HepG2 (cell line): ENCODE data around the gene DPT. TPM values are rescaled to one million over a fixed set of nuclear protein-coding genes. Genes with fewer than 3 reads are reported as not detected.

Experiments
- CREB1 ChIP-seq, 2 experiments: fragments of 450-650 bp in 1 of 2; IDR thresholded peaks; 2 replicates each; pipeline ENCODE4 v1.6.1; 2016 to 2017; ENCODE audit warnings: control low read depth in 1 of 2, mild to moderate bottlenecking in 1 of 2, missing compliant biosample characterization in 1 of 2, missing genetic modification characterization in 1 of 2
- FOXK1 ChIP-seq: sonication (generic); formaldehyde crosslinking; IDR thresholded peaks from 2 replicates; pipeline ENCODE4 v1.4.0; 2020; ENCODE audit warnings: low read depth, missing genetic modification reagents, borderline replicate concordance
- HHEX ChIP-seq: IDR thresholded peaks from 2 replicates; pipeline ENCODE4 v1.6.1; 2016; ENCODE audit warnings: control low read depth
- HOXA9 ChIP-seq: sonication (generic); formaldehyde crosslinking; IDR thresholded peaks from 2 replicates; pipeline ENCODE4 v1.8.1; 2022; ENCODE audit warnings: missing genetic modification reagents, mild to moderate bottlenecking, moderate library complexity, borderline replicate concordance
- JUN ChIP-seq: sonication (generic); formaldehyde crosslinking; IDR thresholded peaks from 2 replicates; pipeline ENCODE4 v1.4.0; 2020; ENCODE audit warnings: mild to moderate bottlenecking, missing genetic modification reagents
- MED13 ChIP-seq: sonication (generic); formaldehyde crosslinking; IDR thresholded peaks from 2 replicates; pipeline ENCODE4 v1.5.0; 2020; ENCODE audit warnings: missing genetic modification reagents
- PHB2 ChIP-seq: fragments of 450-650 bp; IDR thresholded peaks from 2 replicates; pipeline ENCODE4 v1.6.1; 2018; ENCODE audit not compliant: partially characterized antibody
- RARA ChIP-seq: IDR thresholded peaks from 2 replicates; pipeline ENCODE4 v1.6.1; 2016; ENCODE audit warnings: missing genetic modification reagents, missing compliant biosample characterization
- RXRB ChIP-seq: IDR thresholded peaks from 2 replicates; pipeline ENCODE4 v1.6.1; 2016; ENCODE audit warnings: borderline replicate concordance, missing genetic modification reagents, missing compliant biosample characterization
- SMC3 ChIP-seq: IDR thresholded peaks from 2 replicates; pipeline ENCODE4 v1.6.1; 2011; ENCODE audit warnings: low read length, improper control_type of control experiment
- SRSF1 ChIP-seq: fragments of 200-400 bp; formaldehyde crosslinking; optimal IDR thresholded peaks from 2 replicates; pipeline ENCODE3; 2017; ENCODE audit warnings: mild to moderate bottlenecking, low read depth, low read length, moderate library complexity
- ZBTB8A ChIP-seq: sonication (generic); formaldehyde crosslinking; IDR thresholded peaks from 2 replicates; pipeline ENCODE4 v1.4.0; 2020; ENCODE audit warnings: mild to moderate bottlenecking, low read depth, missing genetic modification reagents, borderline replicate concordance
- ZEB1 ChIP-seq: IDR thresholded peaks from 2 replicates; pipeline ENCODE4 v1.6.1; 2012; ENCODE audit warnings: mild to moderate bottlenecking, low read depth, inconsistent platforms; ENCODE audit not compliant: insufficient replicate concordance
- ZMYM4 ChIP-seq: sonication (generic); formaldehyde crosslinking; IDR thresholded peaks from 2 replicates; pipeline ENCODE4 v1.8.1; 2023; ENCODE audit warnings: mild to moderate bottlenecking, missing genetic modification reagents
- ZNF557 ChIP-seq: sonication (generic); formaldehyde crosslinking; IDR thresholded peaks from 2 replicates; pipeline ENCODE4 v1.4.0; 2020; ENCODE audit warnings: missing genetic modification reagents
- polyA plus RNA-seq, 8 experiments: library from polyadenylated mRNA; depleted of rRNA in 3 of 8; stranded (reverse) in 7 of 8; unstranded in 1 of 8; fragments of >200 nt; fragmentation: Illumina TruSeq in 4 of 8; extraction: Trizol in 4 of 8; gene quantifications; 2 replicates each; pipeline versions ENCODE4 v1.2.1 to v1.2.3, GENCODE V29; 2011 to 2016; ENCODE audit warnings: low read depth in 4 of 8, missing spikeins in 1 of 8, mixed read lengths in 1 of 8; ENCODE audit not compliant: insufficient read depth in 1 of 8
- total RNA-seq, 5 experiments: library from RNA; depleted of rRNA; stranded (reverse); fragments of >200 nt; fragmentation: Illumina TruSeq; extraction: Trizol; gene quantifications; 2 replicates each; pipeline ENCODE4 v1.2.3, GENCODE V29; 2016; ENCODE audit warnings: low read depth in 1 of 5
- TF ChIP-seq, protein P1 (sequence below): sonication (generic); formaldehyde crosslinking; conservative IDR thresholded peaks from 2 replicates; pipeline ENCODE4 v1.4.0; 2020; ENCODE audit warnings: missing genetic modification reagents
- TF ChIP-seq, protein P2 (sequence below): IDR thresholded peaks from 2 replicates; pipeline ENCODE4 v1.4.0; 2020; ENCODE audit warnings: mild to moderate bottlenecking, missing genetic modification reagents
- TF ChIP-seq, protein P3 (sequence below): sonication (generic); formaldehyde crosslinking; IDR thresholded peaks from 2 replicates; pipeline ENCODE4 v1.4.0; 2020; ENCODE audit warnings: low read depth, mild to moderate bottlenecking, missing genetic modification reagents
- TF ChIP-seq, protein P4 (sequence below): sonication (generic); formaldehyde crosslinking; IDR thresholded peaks from 2 replicates; pipeline ENCODE4 v1.4.0; 2020; ENCODE audit warnings: missing genetic modification reagents, borderline replicate concordance

DPT gene
- total and polyA plus RNA-seq, 2 of the 13 experiments (the other 11 are each of a cell fraction or from before 2014, with no cell fraction given): 0.04 TPM; not detected in 1

DNA sequence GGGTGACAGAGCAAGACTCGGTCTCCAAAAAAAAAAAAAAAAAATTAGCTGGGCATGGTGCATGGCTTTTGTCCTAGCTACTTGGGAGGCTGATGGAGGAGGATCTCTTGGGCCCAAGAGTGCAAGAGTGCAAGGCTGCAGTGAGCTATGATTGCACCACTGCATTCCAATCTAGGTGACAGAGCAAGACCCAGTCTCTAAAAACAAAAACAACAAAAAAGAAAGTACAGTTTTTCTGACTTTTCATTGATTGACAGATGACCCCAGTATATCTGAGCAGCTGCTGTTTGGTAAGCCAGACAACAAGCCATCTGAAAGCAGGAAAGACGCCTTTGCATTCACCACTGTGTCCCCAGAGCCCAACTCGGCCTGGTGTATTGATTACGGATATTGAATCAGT is 10.9 kb upstream of the DPT start (continued):
- no peak for TF ChIP-seq ZEB1
- TF ChIP-seq, protein P1, sequence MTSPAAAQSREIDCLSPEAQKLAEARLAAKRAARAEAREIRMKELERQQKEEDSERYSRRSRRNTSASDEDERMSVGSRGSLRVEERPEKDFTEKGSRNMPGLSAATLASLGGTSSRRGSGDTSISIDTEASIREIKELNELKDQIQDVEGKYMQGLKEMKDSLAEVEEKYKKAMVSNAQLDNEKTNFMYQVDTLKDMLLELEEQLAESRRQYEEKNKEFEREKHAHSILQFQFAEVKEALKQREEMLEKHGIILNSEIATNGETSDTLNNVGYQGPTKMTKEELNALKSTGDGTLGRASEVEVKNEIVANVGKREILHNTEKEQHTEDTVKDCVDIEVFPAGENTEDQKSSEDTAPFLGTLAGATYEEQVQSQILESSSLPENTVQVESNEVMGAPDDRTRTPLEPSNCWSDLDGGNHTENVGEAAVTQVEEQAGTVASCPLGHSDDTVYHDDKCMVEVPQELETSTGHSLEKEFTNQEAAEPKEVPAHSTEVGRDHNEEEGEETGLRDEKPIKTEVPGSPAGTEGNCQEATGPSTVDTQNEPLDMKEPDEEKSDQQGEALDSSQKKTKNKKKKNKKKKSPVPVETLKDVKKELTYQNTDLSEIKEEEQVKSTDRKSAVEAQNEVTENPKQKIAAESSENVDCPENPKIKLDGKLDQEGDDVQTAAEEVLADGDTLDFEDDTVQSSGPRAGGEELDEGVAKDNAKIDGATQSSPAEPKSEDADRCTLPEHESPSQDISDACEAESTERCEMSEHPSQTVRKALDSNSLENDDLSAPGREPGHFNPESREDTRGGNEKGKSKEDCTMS: no peak
- no peak for TF ChIP-seq PHB2
- peak; percentile 80 for TF ChIP-seq RXRB (CRISPR knock-in tag)
- TF ChIP-seq, protein P2, sequence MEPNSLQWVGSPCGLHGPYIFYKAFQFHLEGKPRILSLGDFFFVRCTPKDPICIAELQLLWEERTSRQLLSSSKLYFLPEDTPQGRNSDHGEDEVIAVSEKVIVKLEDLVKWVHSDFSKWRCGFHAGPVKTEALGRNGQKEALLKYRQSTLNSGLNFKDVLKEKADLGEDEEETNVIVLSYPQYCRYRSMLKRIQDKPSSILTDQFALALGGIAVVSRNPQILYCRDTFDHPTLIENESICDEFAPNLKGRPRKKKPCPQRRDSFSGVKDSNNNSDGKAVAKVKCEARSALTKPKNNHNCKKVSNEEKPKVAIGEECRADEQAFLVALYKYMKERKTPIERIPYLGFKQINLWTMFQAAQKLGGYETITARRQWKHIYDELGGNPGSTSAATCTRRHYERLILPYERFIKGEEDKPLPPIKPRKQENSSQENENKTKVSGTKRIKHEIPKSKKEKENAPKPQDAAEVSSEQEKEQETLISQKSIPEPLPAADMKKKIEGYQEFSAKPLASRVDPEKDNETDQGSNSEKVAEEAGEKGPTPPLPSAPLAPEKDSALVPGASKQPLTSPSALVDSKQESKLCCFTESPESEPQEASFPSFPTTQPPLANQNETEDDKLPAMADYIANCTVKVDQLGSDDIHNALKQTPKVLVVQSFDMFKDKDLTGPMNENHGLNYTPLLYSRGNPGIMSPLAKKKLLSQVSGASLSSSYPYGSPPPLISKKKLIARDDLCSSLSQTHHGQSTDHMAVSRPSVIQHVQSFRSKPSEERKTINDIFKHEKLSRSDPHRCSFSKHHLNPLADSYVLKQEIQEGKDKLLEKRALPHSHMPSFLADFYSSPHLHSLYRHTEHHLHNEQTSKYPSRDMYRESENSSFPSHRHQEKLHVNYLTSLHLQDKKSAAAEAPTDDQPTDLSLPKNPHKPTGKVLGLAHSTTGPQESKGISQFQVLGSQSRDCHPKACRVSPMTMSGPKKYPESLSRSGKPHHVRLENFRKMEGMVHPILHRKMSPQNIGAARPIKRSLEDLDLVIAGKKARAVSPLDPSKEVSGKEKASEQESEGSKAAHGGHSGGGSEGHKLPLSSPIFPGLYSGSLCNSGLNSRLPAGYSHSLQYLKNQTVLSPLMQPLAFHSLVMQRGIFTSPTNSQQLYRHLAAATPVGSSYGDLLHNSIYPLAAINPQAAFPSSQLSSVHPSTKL (CRISPR knock-in tag): peak; percentile 84
- TF ChIP-seq, protein P3, sequence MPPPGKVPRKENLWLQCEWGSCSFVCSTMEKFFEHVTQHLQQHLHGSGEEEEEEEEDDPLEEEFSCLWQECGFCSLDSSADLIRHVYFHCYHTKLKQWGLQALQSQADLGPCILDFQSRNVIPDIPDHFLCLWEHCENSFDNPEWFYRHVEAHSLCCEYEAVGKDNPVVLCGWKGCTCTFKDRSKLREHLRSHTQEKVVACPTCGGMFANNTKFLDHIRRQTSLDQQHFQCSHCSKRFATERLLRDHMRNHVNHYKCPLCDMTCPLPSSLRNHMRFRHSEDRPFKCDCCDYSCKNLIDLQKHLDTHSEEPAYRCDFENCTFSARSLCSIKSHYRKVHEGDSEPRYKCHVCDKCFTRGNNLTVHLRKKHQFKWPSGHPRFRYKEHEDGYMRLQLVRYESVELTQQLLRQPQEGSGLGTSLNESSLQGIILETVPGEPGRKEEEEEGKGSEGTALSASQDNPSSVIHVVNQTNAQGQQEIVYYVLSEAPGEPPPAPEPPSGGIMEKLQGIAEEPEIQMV (CRISPR knock-in tag): no peak
- TF ChIP-seq HOXA9 (CRISPR knock-in tag): no peak
- no peak for TF ChIP-seq ZBTB8A (CRISPR knock-in tag)
- no peak for TF ChIP-seq SRSF1
- 0 out of 2 replicates have a peak, but pooled peaks have one; percentile 50 for TF ChIP-seq FOXK1 (CRISPR knock-in tag)
- TF ChIP-seq, protein P4, sequence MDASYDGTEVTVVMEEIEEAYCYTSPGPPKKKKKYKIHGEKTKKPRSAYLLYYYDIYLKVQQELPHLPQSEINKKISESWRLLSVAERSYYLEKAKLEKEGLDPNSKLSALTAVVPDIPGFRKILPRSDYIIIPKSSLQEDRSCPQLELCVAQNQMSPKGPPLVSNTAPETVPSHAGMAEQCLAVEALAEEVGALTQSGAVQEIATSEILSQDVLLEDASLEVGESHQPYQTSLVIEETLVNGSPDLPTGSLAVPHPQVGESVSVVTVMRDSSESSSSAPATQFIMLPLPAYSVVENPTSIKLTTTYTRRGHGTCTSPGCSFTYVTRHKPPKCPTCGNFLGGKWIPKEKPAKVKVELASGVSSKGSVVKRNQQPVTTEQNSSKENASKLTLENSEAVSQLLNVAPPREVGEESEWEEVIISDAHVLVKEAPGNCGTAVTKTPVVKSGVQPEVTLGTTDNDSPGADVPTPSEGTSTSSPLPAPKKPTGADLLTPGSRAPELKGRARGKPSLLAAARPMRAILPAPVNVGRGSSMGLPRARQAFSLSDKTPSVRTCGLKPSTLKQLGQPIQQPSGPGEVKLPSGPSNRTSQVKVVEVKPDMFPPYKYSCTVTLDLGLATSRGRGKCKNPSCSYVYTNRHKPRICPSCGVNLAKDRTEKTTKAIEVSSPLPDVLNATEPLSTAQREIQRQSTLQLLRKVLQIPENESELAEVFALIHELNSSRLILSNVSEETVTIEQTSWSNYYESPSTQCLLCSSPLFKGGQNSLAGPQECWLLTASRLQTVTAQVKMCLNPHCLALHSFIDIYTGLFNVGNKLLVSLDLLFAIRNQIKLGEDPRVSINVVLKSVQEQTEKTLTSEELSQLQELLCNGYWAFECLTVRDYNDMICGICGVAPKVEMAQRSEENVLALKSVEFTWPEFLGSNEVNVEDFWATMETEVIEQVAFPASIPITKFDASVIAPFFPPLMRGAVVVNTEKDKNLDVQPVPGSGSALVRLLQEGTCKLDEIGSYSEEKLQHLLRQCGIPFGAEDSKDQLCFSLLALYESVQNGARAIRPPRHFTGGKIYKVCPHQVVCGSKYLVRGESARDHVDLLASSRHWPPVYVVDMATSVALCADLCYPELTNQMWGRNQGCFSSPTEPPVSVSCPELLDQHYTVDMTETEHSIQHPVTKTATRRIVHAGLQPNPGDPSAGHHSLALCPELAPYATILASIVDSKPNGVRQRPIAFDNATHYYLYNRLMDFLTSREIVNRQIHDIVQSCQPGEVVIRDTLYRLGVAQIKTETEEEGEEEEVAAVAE (CRISPR knock-in tag): no peak
- no peak for TF ChIP-seq ZNF557 (CRISPR knock-in tag)
- TF ChIP-seq CREB1 (IDR thresholded peaks at IDR 0.05): no peak
- TF ChIP-seq CREB1 (CRISPR knock-in tag; IDR thresholded peaks at IDR 0.05): no peak
- TF ChIP-seq ZMYM4 (CRISPR knock-in tag): peak; percentile 77
- no peak for TF ChIP-seq HHEX (CRISPR knock-in tag)
- 0 out of 2 replicates have a peak, but pooled peaks have one; percentile 72 for TF ChIP-seq JUN (CRISPR knock-in tag)
- TF ChIP-seq SMC3: no peak
- no peak for TF ChIP-seq MED13 (CRISPR knock-in tag)
- peak; percentile 85 for TF ChIP-seq RARA (CRISPR knock-in tag)
